ENCODE results near the gene DNAH11.
A peak's percentile ranks its signal among the peaks of the same experiment; 100 is the strongest.
"Not testable (repeated sequence)": the region's sequence is repeated elsewhere in the genome, so short reads cannot be mapped to it uniquely, and the experiment has no call there.

The DNAH11 gene

GRCh38 chr7:21777921-21778320 lies 235.1 kb downstream of the DNAH11 start:
- DNase-seq = no peak

GRCh38 chr7:21778953-21779352 lies 236.1 kb downstream of the DNAH11 start:
- DNase-seq = no peak

GRCh38 chr7:21782996-21783395 lies 240.2 kb downstream of the DNAH11 start:
- DNase-seq = no peak

GRCh38 chr7:21784989-21785388 lies 242.2 kb downstream of the DNAH11 start:
- DNase-seq = no peak

GRCh38 chr7:21805791-21806190 lies 263.0 kb downstream of the DNAH11 start:
- DNase-seq = no peak

- DNase-seq = no peak
Observed at GRCh38 chr7:21806388-21806787, 263.5 kb downstream of the DNAH11 start.

GRCh38 chr7:21819048-21819447 lies 276.2 kb downstream of the DNAH11 start:
- DNase-seq = no peak

- DNase-seq = no peak
Observed at GRCh38 chr7:21828841-21829240, 286.0 kb downstream of the DNAH11 start.

- DNase-seq = no peak
Observed at GRCh38 chr7:21829731-21830130, 286.9 kb downstream of the DNAH11 start.

- DNase-seq = peak; percentile 81
Observed at GRCh38 chr7:21844742-21845141, 301.9 kb downstream of the DNAH11 start.

GRCh38 chr7:21850531-21851285 lies 307.9 kb downstream of the DNAH11 start:
- no peak for DNase-seq

GRCh38 chr7:21851559-21851967 lies 308.7 kb downstream of the DNAH11 start:
- DNase-seq = no peak

- DNase-seq = not testable (repeated sequence)
Observed at GRCh38 chr7:21865631-21866204, 322.9 kb downstream of the DNAH11 start.

- no peak for DNase-seq
Observed at GRCh38 chr7:21866731-21867130, 323.9 kb downstream of the DNAH11 start.

- no peak for DNase-seq
Observed at GRCh38 chr7:21867226-21867625, 324.4 kb downstream of the DNAH11 start.

- no peak for DNase-seq
Observed at GRCh38 chr7:21867816-21868575, 325.2 kb downstream of the DNAH11 start.

- DNase-seq = no peak
Observed at GRCh38 chr7:21868576-21868850, 325.7 kb downstream of the DNAH11 start.

- DNase-seq = peak; percentile 68
Observed at GRCh38 chr7:21869785-21870402, 327.1 kb downstream of the DNAH11 start.

GRCh38 chr7:21883069-21883468 lies 340.2 kb downstream of the DNAH11 start:
- no peak for DNase-seq

- not testable (repeated sequence) for DNase-seq
Observed at GRCh38 chr7:21883501-21883900, 340.7 kb downstream of the DNAH11 start.

GRCh38 chr7:21884496-21884895 lies 341.7 kb downstream of the DNAH11 start:
- no peak for DNase-seq

- DNase-seq = no peak
Observed at GRCh38 chr7:21886396-21886795, 343.6 kb downstream of the DNAH11 start.

GRCh38 chr7:21887353-21887752 lies 344.5 kb downstream of the DNAH11 start:
- DNase-seq = no peak

GRCh38 chr7:21887779-21888178 lies 344.9 kb downstream of the DNAH11 start:
- DNase-seq = no peak

All from islet precursor cell (in vitro differentiated cells).